AG04449 (cell line): Measurements from ENCODE around the gene ALX4.

Source experiments
- CTCF ChIA-PET: fragments of 350-600 bp; formaldehyde crosslinking; extraction: SDS; loops from one replicate; lab custom pipeline; 2021; ENCODE audit warnings: antibody characterized with exemption; lab: Yijun Ruan, JAX
- POLR2A ChIA-PET: fragments of 400-600, 350-600 bp; formaldehyde crosslinking; extraction: SDS; loops from one replicate; lab custom pipeline; 2020; ENCODE audit warnings: antibody characterized with exemption, inconsistent platforms; lab: Yijun Ruan, JAX
- DNase-seq: peaks from one replicate; pipeline ENCODE4 v3.0.0-alpha.2; 2010; ENCODE audit warnings: low read depth, low spot score
- H3K4me3 ChIP-seq: 2 replicates; pipeline ENCODE4 v1.5.1; 2011; ENCODE audit warnings: low read depth, mild to moderate bottlenecking, control low read depth, low read length
- CTCF ChIP-seq: IDR thresholded peaks from one replicate; pipeline ENCODE4 v1.5.1; 2011; ENCODE audit warnings: mild to moderate bottlenecking, moderate library complexity, low read length, control low read depth, inconsistent platforms; ENCODE audit not compliant: insufficient read depth; ENCODE audit errors: missing control alignments

The ALX4 gene

GRCh38 chr11:44280257-44280656 is 29.7 kb downstream of the ALX4 start:
- POLR2A ChIA-PET: no interaction called here
- CTCF ChIA-PET: interaction anchor here (15.7 kb wide), 1 partner anchor 8 kb away, joined by 160 read pairs; no protein-coding TSS in a partner anchor
- no peak for DNase-seq
- no peak for TF ChIP-seq CTCF
- no peak overlapping the region for H3K4me3 ChIP-seq

- no peak for TF ChIP-seq CTCF
- POLR2A ChIA-PET: no interaction called here
- DNase-seq: no peak
- CTCF ChIA-PET: interaction anchor here (15.7 kb wide), 1 partner anchor 8 kb away, joined by 160 read pairs; no protein-coding TSS in a partner anchor
- no peak overlapping the region for H3K4me3 ChIP-seq
Observed at GRCh38 chr11:44279483-44279882, 30.5 kb downstream of the ALX4 start.

GRCh38 chr11:44277196-44278090 is 32.5 kb downstream of the ALX4 start:
- CTCF ChIA-PET: interaction anchor here (1.2 to 15.7 kb wide), 4 partner anchors 11 to 260 kb away, joined by 3 to 160 read pairs (median 3); no protein-coding TSS in a partner anchor
- TF ChIP-seq CTCF: no peak
- POLR2A ChIA-PET: no interaction called here
- no peak for DNase-seq
- no peak overlapping the region for H3K4me3 ChIP-seq

GRCh38 chr11:44275961-44276550 is 33.9 kb downstream of the ALX4 start:
- DNase-seq: no peak
- ChIA-PET CTCF (interaction anchor here (1.4 to 15.7 kb wide), 3 partner anchors 12 to 262 kb away, joined by 3 to 160 read pairs (median 4); no protein-coding TSS in a partner anchor), POLR2A (no interaction called here)
- TF ChIP-seq CTCF: no peak
- H3K4me3 ChIP-seq: no peak overlapping the region

- TF ChIP-seq CTCF: no peak
- no peak for DNase-seq
- H3K4me3 ChIP-seq: no peak overlapping the region
- CTCF ChIA-PET: interaction anchor here (1.4 to 15.7 kb wide), 2 partner anchors 13 to 142 kb away, joined by 4 to 160 read pairs; no protein-coding TSS in a partner anchor
- POLR2A ChIA-PET: no interaction called here
Observed at GRCh38 chr11:44275241-44275640, 34.7 kb downstream of the ALX4 start.

GRCh38 chr11:44274404-44274803 is 35.5 kb downstream of the ALX4 start:
- no peak for DNase-seq
- TF ChIP-seq CTCF: no peak
- ChIA-PET CTCF (interaction anchor here (0.6 to 15.7 kb wide), 2 partner anchors 14 to 88 kb away, joined by 3 to 160 read pairs; no protein-coding TSS in a partner anchor), POLR2A (no interaction called here)
- no peak overlapping the region for H3K4me3 ChIP-seq
